K562 (cell line): Measurements from ENCODE around the gene OSGEP.

Experiments used
- CBFB ChIP-seq: sonication (generic); formaldehyde crosslinking; IDR thresholded peaks from 2 replicates; pipeline ENCODE4 v1.4.0; 2020; ENCODE audit warnings: mild to moderate bottlenecking, missing genetic modification reagents
- CBX8 ChIP-seq: fragments of 200-600 bp; sonication (generic); IDR thresholded peaks from 2 replicates; pipeline ENCODE4 v1.6.1; 2012; ENCODE audit warnings: borderline replicate concordance, mixed run types, low read depth, mild to moderate bottlenecking, moderate library complexity, mixed read lengths, low read length, control low read depth, inconsistent platforms; ENCODE audit not compliant: poor library complexity, severe bottlenecking; ENCODE audit errors: extremely low read depth
- HDAC2 ChIP-seq: fragments of 450-650 bp; IDR thresholded peaks from 2 replicates; pipeline ENCODE4 v1.6.1; 2016; ENCODE audit warnings: mild to moderate bottlenecking
- MED1 ChIP-seq: sonication (generic); formaldehyde crosslinking; IDR thresholded peaks from 2 replicates; pipeline ENCODE4 v1.8.1; 2023; ENCODE audit warnings: missing genetic modification reagents, borderline replicate concordance
- RCOR1 ChIP-seq, 2 experiments: IDR thresholded peaks; 2 replicates each; pipeline ENCODE4 v1.6.1; 2012; ENCODE audit warnings: low read depth in 2 of 2, low read length in 2 of 2, borderline replicate concordance in 1 of 2, improper control_type of control experiment in 1 of 2

DNA sequence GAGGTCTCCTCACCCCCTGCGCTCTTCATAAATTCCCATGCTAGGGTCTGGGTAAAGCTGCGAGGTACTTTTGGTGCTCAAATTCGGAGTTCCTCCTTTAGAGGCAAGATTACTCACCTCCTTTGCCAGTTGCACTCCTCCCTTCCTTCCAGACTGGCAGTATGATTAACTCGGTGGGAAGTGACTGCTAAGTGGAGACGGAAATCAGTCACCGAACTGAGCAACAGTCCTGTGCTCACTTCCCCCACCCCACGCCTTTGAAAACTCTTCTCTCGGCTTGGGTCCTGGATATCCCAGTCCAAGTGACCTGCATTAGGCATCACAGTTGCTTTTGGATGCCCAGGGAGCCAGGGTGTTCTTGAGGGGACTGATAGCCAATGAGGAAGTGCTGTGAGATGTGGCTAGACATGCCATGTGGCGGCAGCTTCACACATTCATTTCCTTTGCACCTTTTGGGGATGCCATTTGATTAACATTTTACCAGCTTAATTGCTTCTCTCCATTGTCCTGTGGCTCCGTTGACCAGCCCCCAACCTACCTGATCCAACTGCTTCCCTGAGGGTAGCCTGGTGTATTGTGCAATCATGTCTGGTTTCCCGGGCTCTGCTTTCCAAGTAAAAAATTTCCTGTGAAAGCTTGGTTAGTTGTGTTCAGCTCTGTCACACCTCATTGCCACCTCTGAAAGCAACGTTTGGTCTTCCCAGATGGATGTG lies 15.4 kb upstream of the OSGEP start:
- TF ChIP-seq HDAC2 (no peak), CBX8 (no peak), CBFB (CRISPR knock-in tag) (no peak), MED1 (CRISPR knock-in tag) (no peak), RCOR1 (IDR thresholded peaks at IDR 0.05; ENCODE audit: borderline replicate concordance in 1 of 2, low read depth in 2 of 2, low read length in 2 of 2) (no peak)
